ENCODE results near the gene HIF1AN. TPM values are rescaled to one million over a fixed set of nuclear protein-coding genes. Genes with fewer than 3 reads are reported as not detected.

HIF1AN gene
- total RNA-seq, 4 donors from 2014 or later: 11.0 to 23.2 (median 18.1) TPM

DNA sequence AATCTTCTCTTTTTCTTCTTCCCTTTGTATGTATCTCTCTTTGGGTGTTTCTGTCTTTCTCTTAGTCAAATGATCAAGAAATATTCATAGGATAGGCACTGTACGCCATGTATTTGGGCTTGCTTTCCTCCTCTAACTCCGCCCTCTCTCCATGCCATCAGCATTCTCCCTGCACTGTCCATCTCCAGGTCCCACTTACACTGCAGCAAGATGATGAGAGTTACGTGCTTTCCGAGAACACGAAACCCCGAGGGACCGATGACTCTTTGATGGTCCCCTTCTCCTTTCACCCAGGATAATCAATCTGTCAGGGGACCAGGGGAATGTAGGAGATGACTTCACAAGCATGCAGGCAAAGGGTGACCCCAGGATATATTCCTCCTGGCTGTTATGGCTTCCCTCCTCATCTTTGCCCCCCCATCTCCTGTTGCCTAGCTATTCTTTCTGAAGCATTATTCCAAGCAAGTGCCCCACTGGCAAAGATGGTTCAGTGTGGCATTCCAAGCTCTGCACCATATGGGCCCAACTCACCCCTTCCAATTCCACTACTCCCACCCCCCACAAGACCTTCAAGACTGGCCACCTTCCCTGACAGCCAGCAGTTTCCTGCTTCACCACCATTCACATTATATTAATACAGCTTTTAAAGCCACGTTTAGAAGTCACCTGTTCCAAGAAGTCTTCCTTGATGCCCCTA lies 40.0 kb downstream of the HIF1AN start:
- TF ChIP-seq, protein P1, sequence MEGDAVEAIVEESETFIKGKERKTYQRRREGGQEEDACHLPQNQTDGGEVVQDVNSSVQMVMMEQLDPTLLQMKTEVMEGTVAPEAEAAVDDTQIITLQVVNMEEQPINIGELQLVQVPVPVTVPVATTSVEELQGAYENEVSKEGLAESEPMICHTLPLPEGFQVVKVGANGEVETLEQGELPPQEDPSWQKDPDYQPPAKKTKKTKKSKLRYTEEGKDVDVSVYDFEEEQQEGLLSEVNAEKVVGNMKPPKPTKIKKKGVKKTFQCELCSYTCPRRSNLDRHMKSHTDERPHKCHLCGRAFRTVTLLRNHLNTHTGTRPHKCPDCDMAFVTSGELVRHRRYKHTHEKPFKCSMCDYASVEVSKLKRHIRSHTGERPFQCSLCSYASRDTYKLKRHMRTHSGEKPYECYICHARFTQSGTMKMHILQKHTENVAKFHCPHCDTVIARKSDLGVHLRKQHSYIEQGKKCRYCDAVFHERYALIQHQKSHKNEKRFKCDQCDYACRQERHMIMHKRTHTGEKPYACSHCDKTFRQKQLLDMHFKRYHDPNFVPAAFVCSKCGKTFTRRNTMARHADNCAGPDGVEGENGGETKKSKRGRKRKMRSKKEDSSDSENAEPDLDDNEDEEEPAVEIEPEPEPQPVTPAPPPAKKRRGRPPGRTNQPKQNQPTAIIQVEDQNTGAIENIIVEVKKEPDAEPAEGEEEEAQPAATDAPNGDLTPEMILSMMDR (IDR thresholded peaks at IDR 0.05; ENCODE audit: low read depth): no peak

DNA sequence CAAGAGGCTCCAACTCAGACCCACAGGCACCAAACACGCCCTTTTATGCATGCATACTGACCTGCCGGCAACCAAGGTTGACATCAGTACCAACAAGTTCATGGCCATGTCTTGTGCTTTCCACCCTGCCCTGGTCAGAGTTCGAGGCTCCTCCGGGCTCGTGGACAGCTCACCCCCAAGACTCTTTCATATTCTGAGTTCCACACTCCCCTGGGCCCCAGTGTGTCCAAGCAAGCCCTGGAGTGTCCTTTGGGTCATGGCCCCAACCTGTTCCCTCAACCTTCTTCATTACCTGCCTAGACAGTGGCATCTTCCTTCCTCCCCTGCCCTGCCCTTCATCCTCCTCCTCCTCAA lies 40.5 kb downstream of the HIF1AN start:
- TF ChIP-seq, protein P1 (IDR thresholded peaks at IDR 0.05; ENCODE audit: low read depth): no peak

DNA sequence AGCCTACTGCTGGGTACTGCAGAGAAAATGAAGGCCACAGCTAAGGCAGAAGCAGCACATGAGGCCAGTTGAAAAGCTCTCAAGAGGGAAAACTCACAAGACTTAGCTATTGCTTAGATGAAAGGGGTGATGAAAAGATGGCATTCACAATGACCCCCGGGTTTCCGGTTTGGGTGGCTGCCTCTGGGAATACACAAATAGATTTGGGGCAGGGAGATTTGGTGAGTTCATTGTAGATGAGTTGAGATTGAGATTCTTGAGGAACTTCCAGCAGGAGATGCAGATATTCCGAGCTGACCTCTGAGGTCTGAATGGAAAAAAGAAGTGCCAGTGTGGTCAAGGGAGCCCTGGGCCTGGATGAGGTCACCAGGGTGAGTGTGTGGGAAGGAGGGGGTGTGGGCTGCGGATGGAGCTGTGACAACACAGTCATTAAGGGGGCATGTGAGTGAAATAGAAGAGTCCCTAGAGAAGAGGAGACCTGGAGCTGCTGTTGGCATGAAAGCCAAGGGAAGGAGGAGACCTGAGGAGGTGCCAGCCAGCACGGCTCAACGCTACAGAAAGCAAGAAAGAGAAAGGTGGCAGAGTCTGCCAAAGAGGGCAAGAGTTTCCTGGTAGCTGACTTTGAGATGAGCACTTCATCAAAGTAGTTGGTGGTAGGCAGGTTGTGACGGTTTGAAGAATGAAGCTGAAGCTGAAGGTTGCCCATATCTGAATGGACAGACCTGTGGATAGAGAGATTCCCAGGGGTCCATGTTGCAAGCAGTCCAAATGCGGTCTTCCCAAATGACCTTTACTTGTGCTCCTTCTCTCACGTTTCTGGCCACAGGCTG lies 43.7 kb downstream of the HIF1AN start:
- TF ChIP-seq, protein P1 (IDR thresholded peaks at IDR 0.05; ENCODE audit: low read depth): no peak

DNA sequence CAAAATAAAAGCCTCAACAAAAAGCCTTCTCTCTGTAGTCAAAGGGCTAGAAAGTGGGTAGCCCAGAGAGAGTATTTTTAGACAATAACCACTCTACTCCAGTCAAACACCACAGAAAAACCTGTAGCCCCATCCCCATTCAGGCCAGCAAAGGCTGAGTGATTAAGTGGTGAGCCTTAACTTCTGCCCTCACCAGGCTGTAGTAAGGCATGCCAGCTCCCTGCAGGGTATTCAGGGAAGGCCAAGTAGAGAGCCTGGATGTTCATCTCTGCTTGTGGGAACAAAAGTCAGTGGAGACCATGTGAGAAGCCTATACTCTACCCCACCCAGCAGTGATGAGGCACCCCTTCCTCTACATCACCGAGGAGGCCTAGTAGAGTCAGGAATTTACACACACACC lies 51.2 kb downstream of the HIF1AN start:
- TF ChIP-seq, protein P1 (IDR thresholded peaks at IDR 0.05; ENCODE audit: low read depth): no peak

DNA sequence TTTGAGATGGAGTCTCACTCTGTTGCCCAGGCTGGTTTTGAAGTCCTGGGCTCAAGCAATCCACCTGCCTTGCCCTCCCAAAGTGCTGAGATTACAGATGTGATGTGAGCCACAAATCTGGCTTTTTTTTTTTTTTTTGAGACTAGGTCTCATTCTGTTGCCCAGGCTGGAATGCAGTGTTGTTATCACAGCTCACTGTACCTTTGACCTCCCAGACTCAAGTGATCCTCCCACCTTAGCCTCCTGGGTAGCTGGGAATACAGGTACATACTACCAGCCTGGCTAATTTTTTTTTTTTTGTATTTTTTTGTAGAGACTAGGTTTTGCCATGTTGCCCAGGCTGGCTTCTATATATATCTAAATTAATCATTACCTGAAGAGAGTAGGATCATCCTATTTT lies 62.4 kb downstream of the HIF1AN start:
- TF ChIP-seq, protein P1 (IDR thresholded peaks at IDR 0.05; ENCODE audit: low read depth): no peak

DNA sequence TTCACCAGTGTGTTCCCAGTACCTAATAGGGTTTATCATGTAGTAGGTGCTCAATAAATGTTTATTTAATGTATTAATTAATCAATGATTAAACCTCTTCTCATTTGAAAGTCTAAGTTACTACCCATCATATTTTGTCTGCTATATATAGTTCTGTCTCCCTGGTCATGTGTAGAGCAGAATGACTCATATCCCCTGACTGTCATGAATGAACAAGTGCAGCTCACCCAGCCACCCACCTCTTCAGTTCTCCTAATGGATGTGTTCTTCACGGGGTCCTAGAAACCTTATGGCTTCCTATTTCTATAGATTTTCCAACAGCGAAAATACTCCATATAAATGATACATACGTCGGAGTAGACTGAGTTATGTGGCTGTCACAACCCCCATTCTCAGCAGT lies 64.5 kb downstream of the HIF1AN start:
- TF ChIP-seq, protein P1 (IDR thresholded peaks at IDR 0.05; ENCODE audit: low read depth): no peak

DNA sequence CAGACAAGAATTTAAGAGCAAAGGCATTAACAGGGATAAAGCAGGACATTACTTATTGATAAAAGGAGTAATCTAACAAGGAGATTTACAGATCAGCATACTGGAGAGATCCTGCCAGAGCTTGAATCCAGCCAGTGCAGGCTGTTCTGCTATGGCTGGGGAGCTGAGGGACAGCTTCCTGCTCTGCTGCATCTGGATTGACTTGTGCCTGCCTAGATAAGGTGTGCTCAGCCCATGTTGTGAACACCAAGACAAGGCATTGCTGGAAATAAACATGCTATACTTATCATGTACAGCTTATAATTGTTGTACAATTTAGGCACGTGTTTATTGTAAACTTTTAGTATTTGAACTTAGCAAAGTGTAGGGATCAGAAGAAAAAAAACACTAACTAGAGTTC lies 71.7 kb downstream of the HIF1AN start:
- TF ChIP-seq, protein P1 (IDR thresholded peaks at IDR 0.05; ENCODE audit: low read depth): no peak
